ENCODE data around the gene CCDC80. TPM values are rescaled to one million over a fixed set of nuclear protein-coding genes. Genes with fewer than 3 reads are reported as not detected.

The CCDC80 gene
- total RNA-seq, 3 donors from 2014 or later (not counting 1 experiment from before 2014, with no cell fraction given) = 0.08 TPM; not detected in 2

GRCh38 chr3:112681822-112682325, 40.9 kb upstream of the CCDC80 start:
- no peak for DNase-seq
- no peaks in the 10 kb centered on the region for H3K9me3 Mint-ChIP-seq
- WGBS (ENCODE audit: insufficient coverage) = 100% methylated on average over 2 of the region's 2 CpGs

GRCh38 chr3:112676659-112677234, 35.8 kb upstream of the CCDC80 start:
- Mint-ChIP-seq H3K27ac (peak overlapping the region; percentile 70 to 87), H3K4me3 (peak overlapping the region; percentile 43), H3K4me1 (peaks cover 56 to 65% of the 10 kb centered on the region in 2 donors), H3K9me3 (no peaks in the 10 kb centered on the region), H3K27me3 (ENCODE audit: low read depth in 2 of 2) (no peaks in the 10 kb centered on the region), H3K36me3 (no peaks in the 10 kb centered on the region)
- H3K9me3 ChIP-seq (ENCODE audit: control insufficient read depth, insufficient read depth, low read length) = no peaks in the 10 kb centered on the region
- ATAC-seq (peak; percentile 60 to 83 (median 82)), DNase-seq (peak; percentile 69 to 73)
- no peaks in the 10 kb centered on the region for H3K27me3 ChIP-seq (ENCODE audit: control insufficient read depth, insufficient read depth, low read length)
- 4% methylated on average over 6 of the region's 6 CpGs for WGBS (ENCODE audit: insufficient coverage)
- peaks cover 37% of the 10 kb centered on the region for H3K4me1 ChIP-seq (ENCODE audit: control insufficient read depth, insufficient read depth, low read length)
- H3K27ac ChIP-seq (ENCODE audit: low read length) = peak overlapping the region; percentile 17
- TF ChIP-seq, protein P1, sequence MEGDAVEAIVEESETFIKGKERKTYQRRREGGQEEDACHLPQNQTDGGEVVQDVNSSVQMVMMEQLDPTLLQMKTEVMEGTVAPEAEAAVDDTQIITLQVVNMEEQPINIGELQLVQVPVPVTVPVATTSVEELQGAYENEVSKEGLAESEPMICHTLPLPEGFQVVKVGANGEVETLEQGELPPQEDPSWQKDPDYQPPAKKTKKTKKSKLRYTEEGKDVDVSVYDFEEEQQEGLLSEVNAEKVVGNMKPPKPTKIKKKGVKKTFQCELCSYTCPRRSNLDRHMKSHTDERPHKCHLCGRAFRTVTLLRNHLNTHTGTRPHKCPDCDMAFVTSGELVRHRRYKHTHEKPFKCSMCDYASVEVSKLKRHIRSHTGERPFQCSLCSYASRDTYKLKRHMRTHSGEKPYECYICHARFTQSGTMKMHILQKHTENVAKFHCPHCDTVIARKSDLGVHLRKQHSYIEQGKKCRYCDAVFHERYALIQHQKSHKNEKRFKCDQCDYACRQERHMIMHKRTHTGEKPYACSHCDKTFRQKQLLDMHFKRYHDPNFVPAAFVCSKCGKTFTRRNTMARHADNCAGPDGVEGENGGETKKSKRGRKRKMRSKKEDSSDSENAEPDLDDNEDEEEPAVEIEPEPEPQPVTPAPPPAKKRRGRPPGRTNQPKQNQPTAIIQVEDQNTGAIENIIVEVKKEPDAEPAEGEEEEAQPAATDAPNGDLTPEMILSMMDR (IDR thresholded peaks at IDR 0.05) = no peak
- H3K4me3 ChIP-seq (ENCODE audit: low read length) = no peak overlapping the region
- H3K36me3 ChIP-seq (ENCODE audit: control insufficient read depth, insufficient read depth, low read length) = no peaks in the 10 kb centered on the region
- intact Hi-C loops (cut with micrococcal nuclease) = loop anchor here (1.0 kb wide), 1 partner anchor 315 kb away; no protein-coding TSS in a partner anchor

More at GRCh38 chr3:112681822-112682325, 40.9 kb upstream of the CCDC80 start:
- Histone ChIP-seq H3K27ac (ENCODE audit: low read length) (no peak overlapping the region), H3K36me3 (ENCODE audit: control insufficient read depth, insufficient read depth, low read length) (no peaks in the 10 kb centered on the region), H3K9me3 (ENCODE audit: control insufficient read depth, insufficient read depth, low read length) (no peaks in the 10 kb centered on the region), H3K4me1 (ENCODE audit: control insufficient read depth, insufficient read depth, low read length) (peaks cover 4% of the 10 kb centered on the region), H3K27me3 (ENCODE audit: control insufficient read depth, insufficient read depth, low read length) (peaks cover 3% of the 10 kb centered on the region), H3K4me3 (ENCODE audit: low read length) (no peak overlapping the region)
- peaks cover 17 to 21% of the 10 kb centered on the region in 2 donors for H3K4me1 Mint-ChIP-seq
- no peak for ATAC-seq
- no peaks in the 10 kb centered on the region for H3K36me3 Mint-ChIP-seq
- TF ChIP-seq, protein P1 (IDR thresholded peaks at IDR 0.05) = no peak
- no peaks in the 10 kb centered on the region for H3K27me3 Mint-ChIP-seq (ENCODE audit: low read depth in 2 of 2)
- no peak overlapping the region for H3K4me3 Mint-ChIP-seq
- no peak overlapping the region for H3K27ac Mint-ChIP-seq
- intact Hi-C loops (cut with micrococcal nuclease) = no loop called here

GRCh38 chr3:112675943-112676535, 35.1 kb upstream of the CCDC80 start:
- Histone ChIP-seq H3K9me3 (ENCODE audit: control insufficient read depth, insufficient read depth, low read length) (no peaks in the 10 kb centered on the region), H3K27me3 (ENCODE audit: control insufficient read depth, insufficient read depth, low read length) (no peaks in the 10 kb centered on the region), H3K27ac (ENCODE audit: low read length) (no peak overlapping the region), H3K36me3 (ENCODE audit: control insufficient read depth, insufficient read depth, low read length) (no peaks in the 10 kb centered on the region), H3K4me1 (ENCODE audit: control insufficient read depth, insufficient read depth, low read length) (peaks cover 44% of the 10 kb centered on the region), H3K4me3 (ENCODE audit: low read length) (no peak overlapping the region)
- DNase-seq = no peak
- Mint-ChIP-seq H3K27me3 (ENCODE audit: low read depth in 2 of 2) (no peaks in the 10 kb centered on the region), H3K4me3 (peak overlapping the region; percentile 43), H3K36me3 (no peaks in the 10 kb centered on the region), H3K27ac (peak overlapping the region; percentile 70 to 87), H3K4me1 (peaks cover 60 to 69% of the 10 kb centered on the region in 2 donors), H3K9me3 (no peaks in the 10 kb centered on the region)
- TF ChIP-seq, protein P1 (IDR thresholded peaks at IDR 0.05) = no peak
- ATAC-seq = no peak
- WGBS (ENCODE audit: insufficient coverage) = 100% methylated on average over 1 of the region's 4 CpGs
- intact Hi-C loops (cut with micrococcal nuclease) = no loop called here

Data from natural killer cell (primary cell).